Right lobe of liver (tissue), 6 donors: ENCODE results near the gene COL4A1. TPM values are rescaled to one million over a fixed set of nuclear protein-coding genes. Genes with fewer than 3 reads are reported as not detected.
A peak's percentile ranks its signal among the peaks of the same experiment; 100 is the strongest.

Source experiments
- ATAC-seq, 4 donors: fragments of 200-7000 bp; cut with Tn5 transposase; one replicate each; pipeline ENCODE4 v1.9.1; 2020; ENCODE audit warnings: mild to moderate bottlenecking in 4 of 4, moderate library complexity in 4 of 4
- DNase-seq, 3 donors: peaks; one replicate each; pipeline ENCODE4 v3.0.0-alpha.2; 2020
- H3K27ac ChIP-seq, 3 donors: fragments of 200-600 bp; one replicate each; pipeline ENCODE4 v1.8.0; 2022
- H3K27me3 ChIP-seq, 2 donors: fragments of 200-600 bp; one replicate each; pipeline ENCODE4 v1.8.0; 2022
- H3K36me3 ChIP-seq, 4 donors: fragments of 200-600 bp; sonication (generic) in 1 of 4; one replicate each; pipeline versions ENCODE4 v1.5.1 to v1.8.0; 2017 to 2022; ENCODE audit warnings: control low read depth in 1 of 4
- H3K4me1 ChIP-seq, 4 donors: fragments of 200-600 bp; sonication (generic) in 1 of 4; one replicate each; pipeline versions ENCODE4 v1.5.1 to v1.8.0; 2017 to 2022; ENCODE audit warnings: control low read depth in 1 of 4
- H3K4me3 ChIP-seq, 3 donors: fragments of 200-600 bp; one replicate each; pipeline ENCODE4 v1.8.0; 2022
- H3K9me3 ChIP-seq, 4 donors: fragments of 200-600 bp; sonication (generic) in 1 of 4; one replicate each; pipeline versions ENCODE4 v1.5.1 to v1.8.0; 2017 to 2022; ENCODE audit warnings: control low read depth in 1 of 4
- CTCF ChIP-seq, 4 donors: fragments of 200-600 bp in 3 of 4; fragments of 450-650 bp in 1 of 4; IDR thresholded peaks; one replicate each; pipeline versions ENCODE4 v1.5.1 to v1.8.0; 2016 to 2022; ENCODE audit warnings: antibody characterized with exemption in 4 of 4, mild to moderate bottlenecking in 2 of 4
- POLR2A ChIP-seq: fragments of 450-650 bp; IDR thresholded peaks from one replicate; pipeline ENCODE4 v1.6.1; 2017; ENCODE audit warnings: antibody characterized with exemption, mild to moderate bottlenecking
- WGBS: methylation state at CpG from one replicate; pipeline ENCODE4 v1.1.6; 2018; ENCODE audit warnings: low coverage, low lambda C conversion rate; ENCODE audit not compliant: insufficient coverage; ENCODE audit errors: missing lambda C conversion rate; 5-methylcytosine and 5-hydroxymethylcytosine counted together
- intact Hi-C, 2 donors: fragments of 100-400 bp; cut with DNase I; formaldehyde crosslinking; loops; one replicate each; pipeline versions ENCODE4 v1.11.2 to v1.14.1; 2022
- total RNA-seq, 6 experiments: library from RNA; depleted of rRNA in 2 of 6; stranded (reverse); fragments of >200 nt in 2 of 6; fragmentation: NEBNext Ultra II Directional in 3 of 6; extraction: Animal tissue kit (Norgen Biotek cat#: 25700) in 3 of 6; gene quantifications; one replicate each; pipeline versions ENCODE4 v1.1.0 to v1.2.4, GENCODE V29; 2016 to 2023
- donor health status: DM: no; HTN: yes; CAD: no.
- donor health status: DM: no; HTN: no; CAD: no.
- donor health status: DM: no; HTN: no; CAD: no.
- donor health status: DM: no; HTN: yes; CAD: no.
- donor health status: DM: no; HTN: yes; CAD: no.

Gene COL4A1
- total RNA-seq, 6 experiments from 2014 or later, result 8.0 to 89.8 (median 41.1) TPM

- ATAC-seq (no peak), DNase-seq (no peak)
- intact Hi-C loops, result no loop called here
- no peaks in the 10 kb centered on the region for H3K9me3 ChIP-seq
- H3K27me3 ChIP-seq, result no peaks in the 10 kb centered on the region
- WGBS, result 75% methylated on average over 12 of the region's 12 CpGs
- H3K27ac ChIP-seq, result peak overlapping the region; percentile 18 to 41 (median 26)
- H3K4me1 ChIP-seq, result no peaks in the 10 kb centered on the region
- H3K4me3 ChIP-seq, result no peak overlapping the region
- no peak for TF ChIP-seq CTCF (IDR thresholded peaks at IDR 0.05)
- TF ChIP-seq POLR2A, result no peak
- no peaks in the 10 kb centered on the region for H3K36me3 ChIP-seq
Observed at GRCh38 chr13:110251193-110251819, 55.7 kb downstream of the COL4A1 start.

GRCh38 chr13:110250258-110250891 is 56.6 kb downstream of the COL4A1 start:
- no peaks in the 10 kb centered on the region for H3K27me3 ChIP-seq
- no peaks in the 10 kb centered on the region for H3K4me1 ChIP-seq
- H3K27ac ChIP-seq, result peak overlapping the region; percentile 18 to 41 (median 26)
- no peak for TF ChIP-seq CTCF (IDR thresholded peaks at IDR 0.05)
- ATAC-seq, result peak; percentile 13 to 38 (median 18)
- no peaks in the 10 kb centered on the region for H3K36me3 ChIP-seq
- H3K9me3 ChIP-seq, result no peaks in the 10 kb centered on the region
- WGBS, result 45% methylated on average over 4 of the region's 10 CpGs
- intact Hi-C loops, result no loop called here
- DNase-seq, result peak in 1 of 3 donors; percentile 39
- H3K4me3 ChIP-seq, result no peak overlapping the region

GRCh38 chr13:110249326-110249725 is 57.6 kb downstream of the COL4A1 start:
- WGBS, result 53% methylated on average over 11 of the region's 13 CpGs
- ATAC-seq (no peak), DNase-seq (peak in 1 of 3 donors; percentile 27)
- Histone ChIP-seq H3K9me3 (no peaks in the 10 kb centered on the region), H3K27me3 (no peaks in the 10 kb centered on the region), H3K4me3 (no peak overlapping the region), H3K27ac (peak overlapping the region; percentile 31 to 44 (median 43)), H3K4me1 (no peaks in the 10 kb centered on the region), H3K36me3 (no peaks in the 10 kb centered on the region)
- intact Hi-C loops, result no loop called here
- TF ChIP-seq CTCF (IDR thresholded peaks at IDR 0.05), result no peak
- TF ChIP-seq POLR2A, result no peak

GRCh38 chr13:110248449-110249143 is 58.4 kb downstream of the COL4A1 start:
- DNase-seq (peak in 2 of 3 donors; percentile 36 to 47), ATAC-seq (no peak)
- no peaks in the 10 kb centered on the region for H3K27me3 ChIP-seq
- H3K27ac ChIP-seq, result peak overlapping the region; percentile 31 to 44 (median 43)
- H3K4me1 ChIP-seq, result no peaks in the 10 kb centered on the region
- WGBS, result 83% methylated on average over 13 of the region's 27 CpGs
- H3K36me3 ChIP-seq, result no peaks in the 10 kb centered on the region
- no peak overlapping the region for H3K4me3 ChIP-seq
- no peaks in the 10 kb centered on the region for H3K9me3 ChIP-seq
- intact Hi-C loops, result no loop called here
- no peak for TF ChIP-seq CTCF (IDR thresholded peaks at IDR 0.05)
- no peak for TF ChIP-seq POLR2A
